GM23338 (cell line): ENCODE data around the gene IRAK1BP1. TPM values are rescaled to one million over a fixed set of nuclear protein-coding genes. Genes with fewer than 3 reads are reported as not detected.
"Not testable (repeated sequence)": the region's sequence is repeated elsewhere in the genome, so short reads cannot be mapped to it uniquely, and the experiment has no call there.

Source experiments
- ATAC-seq: fragments of 200-7000 bp; cut with Tn5 transposase; 3 replicates; pipeline ENCODE4 v1.9.1; 2020
- DNase-seq: peaks from one replicate; pipeline ENCODE4 v3.0.0-alpha.2; 2015; ENCODE audit warnings: low spot score
- H2AFZ ChIP-seq: fragments of 200-600 bp; sonication (generic); 2 replicates; pipeline ENCODE4 v1.8.0; 2016; ENCODE audit warnings: antibody characterized with exemption, mild to moderate bottlenecking, moderate library complexity
- H3F3A ChIP-seq: fragments of 200-600 bp; sonication (generic); replicated peaks from 2 replicates; pipeline ENCODE4 v1.8.0; 2017; ENCODE audit warnings: antibody characterized with exemption, mixed run types, low read depth
- H3K27ac ChIP-seq: fragments of 200-600 bp; sonication (generic); 2 replicates; pipeline ENCODE4 v1.6.1; 2016; ENCODE audit warnings: low read depth
- H3K27me3 ChIP-seq: fragments of 200-600 bp; sonication (generic); 2 replicates; pipeline ENCODE4 v1.8.0; 2016; ENCODE audit warnings: mild to moderate bottlenecking, mixed run types, moderate library complexity; ENCODE audit not compliant: insufficient read depth
- H3K36me3 ChIP-seq: fragments of 200-600 bp; sonication (generic); 2 replicates; pipeline ENCODE4 v1.8.0; 2016; ENCODE audit warnings: mild to moderate bottlenecking; ENCODE audit not compliant: insufficient read depth
- H3K4me1 ChIP-seq: fragments of 200-600 bp; sonication (generic); 2 replicates; pipeline ENCODE4 v1.8.0; 2016; ENCODE audit warnings: mild to moderate bottlenecking, moderate library complexity; ENCODE audit not compliant: insufficient read depth
- H3K4me2 ChIP-seq: fragments of 200-600 bp; sonication (generic); 2 replicates; pipeline ENCODE4 v1.7.1; 2017; ENCODE audit warnings: mixed run types
- H3K4me3 ChIP-seq: fragments of 200-600 bp; sonication (generic); 2 replicates; pipeline ENCODE4 v1.6.1; 2016; ENCODE audit warnings: mixed run types
- H3K79me2 ChIP-seq: fragments of 200-600 bp; sonication (generic); replicated peaks from 2 replicates; pipeline ENCODE4 v1.8.0; 2017; ENCODE audit warnings: mild to moderate bottlenecking; ENCODE audit not compliant: insufficient read depth
- H3K9me2 ChIP-seq: fragments of 200-600 bp; sonication (generic); 2 replicates; pipeline ENCODE4 v1.8.0; 2017; ENCODE audit not compliant: insufficient read depth
- H4K20me1 ChIP-seq: fragments of 200-600 bp; sonication (generic); replicated peaks from 2 replicates; pipeline ENCODE4 v1.8.0; 2017; ENCODE audit warnings: mild to moderate bottlenecking; ENCODE audit not compliant: insufficient read depth
- H3K27ac Mint-ChIP-seq: 2 replicates; pipeline ENCODE4 v1.8.0; 2020; ENCODE audit warnings: inconsistent platforms, mild to moderate bottlenecking, moderate library complexity, mixed read lengths
- H3K27me3 Mint-ChIP-seq: 3 replicates; pipeline ENCODE4 v1.8.0; 2022; ENCODE audit warnings: low read depth, mild to moderate bottlenecking, moderate library complexity, mixed read lengths, inconsistent platforms; ENCODE audit not compliant: insufficient read depth, poor library complexity
- H3K36me3 Mint-ChIP-seq: 3 replicates; pipeline ENCODE4 v1.8.0; 2021; ENCODE audit warnings: low read depth, mild to moderate bottlenecking, inconsistent platforms, moderate library complexity, mixed read lengths
- H3K4me1 Mint-ChIP-seq: 3 replicates; pipeline ENCODE4 v1.8.0; 2020; ENCODE audit warnings: mild to moderate bottlenecking, inconsistent platforms, mixed read lengths
- H3K4me3 Mint-ChIP-seq: 3 replicates; pipeline ENCODE4 v1.8.0; 2021; ENCODE audit warnings: moderate library complexity, mild to moderate bottlenecking, inconsistent platforms, mixed read lengths
- H3K9me3 Mint-ChIP-seq: 3 replicates; pipeline ENCODE4 v1.8.0; 2020; ENCODE audit warnings: moderate library complexity, mild to moderate bottlenecking, inconsistent platforms, mixed read lengths
- CREB1 ChIP-seq: fragments of 250-450 bp; sonication (Bioruptor Pico); IDR thresholded peaks from 2 replicates; pipeline ENCODE4 v1.5.0; 2020; ENCODE audit warnings: low read depth, mild to moderate bottlenecking, moderate library complexity
- EZH2 ChIP-seq: fragments of 200-600 bp; sonication (generic); IDR thresholded peaks from one replicate; pipeline ENCODE4 v1.8.0; 2017; ENCODE audit warnings: antibody characterized with exemption, mild to moderate bottlenecking, low read depth; ENCODE audit not compliant: unreplicated experiment
- EZH2phosphoT487 ChIP-seq: fragments of 200-600 bp; sonication (generic); IDR thresholded peaks from one replicate; pipeline ENCODE4 v1.8.1; 2018; ENCODE audit warnings: antibody characterized with exemption; ENCODE audit not compliant: unreplicated experiment
- JUNB ChIP-seq: IDR thresholded peaks from one replicate; pipeline ENCODE4 v1.6.1; 2016; ENCODE audit warnings: antibody characterized with exemption; ENCODE audit not compliant: unreplicated experiment
- NANOG ChIP-seq: IDR thresholded peaks from 2 replicates; pipeline ENCODE4 v1.6.1; 2016; ENCODE audit warnings: antibody characterized with exemption, borderline replicate concordance
- POLR2AphosphoS5 ChIP-seq: IDR thresholded peaks from 2 replicates; pipeline ENCODE4 v1.6.1; 2016; ENCODE audit warnings: antibody characterized with exemption, low read depth
- ZNF462 ChIP-seq: fragments of 250-450 bp; sonication (Bioruptor Pico); IDR thresholded peaks from 2 replicates; pipeline ENCODE4 v1.5.0; 2020; ENCODE audit warnings: mild to moderate bottlenecking, moderate library complexity
- polyA plus RNA-seq: library from polyadenylated mRNA; unstranded; fragments of >200 nt; fragmentation: Nextera tagmentation; extraction: Ambion mirVana; gene quantifications from 2 replicates; pipeline ENCODE4 v1.2.1, GENCODE V29; 2016
- total RNA-seq: library from RNA; depleted of rRNA; stranded (reverse); fragments of >200 nt; shearing (Covaris generic); gene quantifications from 2 replicates; pipeline ENCODE4 v1.2.3, GENCODE V29; 2014
- TF ChIP-seq, protein P1 (sequence below): IDR thresholded peaks from one replicate; pipeline ENCODE4 v1.6.1; 2018; ENCODE audit warnings: antibody characterized with exemption; ENCODE audit not compliant: unreplicated experiment

IRAK1BP1 gene
- total and polyA plus RNA-seq, 2 experiments from 2014 or later, result 12.8 to 13.5 TPM

GRCh38 chr6:78875505-78875904 lies 8.2 kb downstream of the IRAK1BP1 start (continued):
- TF ChIP-seq, protein P1, sequence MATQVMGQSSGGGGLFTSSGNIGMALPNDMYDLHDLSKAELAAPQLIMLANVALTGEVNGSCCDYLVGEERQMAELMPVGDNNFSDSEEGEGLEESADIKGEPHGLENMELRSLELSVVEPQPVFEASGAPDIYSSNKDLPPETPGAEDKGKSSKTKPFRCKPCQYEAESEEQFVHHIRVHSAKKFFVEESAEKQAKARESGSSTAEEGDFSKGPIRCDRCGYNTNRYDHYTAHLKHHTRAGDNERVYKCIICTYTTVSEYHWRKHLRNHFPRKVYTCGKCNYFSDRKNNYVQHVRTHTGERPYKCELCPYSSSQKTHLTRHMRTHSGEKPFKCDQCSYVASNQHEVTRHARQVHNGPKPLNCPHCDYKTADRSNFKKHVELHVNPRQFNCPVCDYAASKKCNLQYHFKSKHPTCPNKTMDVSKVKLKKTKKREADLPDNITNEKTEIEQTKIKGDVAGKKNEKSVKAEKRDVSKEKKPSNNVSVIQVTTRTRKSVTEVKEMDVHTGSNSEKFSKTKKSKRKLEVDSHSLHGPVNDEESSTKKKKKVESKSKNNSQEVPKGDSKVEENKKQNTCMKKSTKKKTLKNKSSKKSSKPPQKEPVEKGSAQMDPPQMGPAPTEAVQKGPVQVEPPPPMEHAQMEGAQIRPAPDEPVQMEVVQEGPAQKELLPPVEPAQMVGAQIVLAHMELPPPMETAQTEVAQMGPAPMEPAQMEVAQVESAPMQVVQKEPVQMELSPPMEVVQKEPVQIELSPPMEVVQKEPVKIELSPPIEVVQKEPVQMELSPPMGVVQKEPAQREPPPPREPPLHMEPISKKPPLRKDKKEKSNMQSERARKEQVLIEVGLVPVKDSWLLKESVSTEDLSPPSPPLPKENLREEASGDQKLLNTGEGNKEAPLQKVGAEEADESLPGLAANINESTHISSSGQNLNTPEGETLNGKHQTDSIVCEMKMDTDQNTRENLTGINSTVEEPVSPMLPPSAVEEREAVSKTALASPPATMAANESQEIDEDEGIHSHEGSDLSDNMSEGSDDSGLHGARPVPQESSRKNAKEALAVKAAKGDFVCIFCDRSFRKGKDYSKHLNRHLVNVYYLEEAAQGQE, result no peak

GRCh38 chr6:78883651-78884050 lies 16.3 kb downstream of the IRAK1BP1 start:
- Mint-ChIP-seq H3K9me3 (peaks cover 20% of the 10 kb centered on the region), H3K27ac (no peak overlapping the region), H3K4me1 (no peaks in the 10 kb centered on the region), H3K27me3 (no peaks in the 10 kb centered on the region), H3K36me3 (peaks cover 35% of the 10 kb centered on the region), H3K4me3 (no peak overlapping the region)
- no peak for TF ChIP-seq CREB1 (CRISPR knock-in tag)
- no peak for TF ChIP-seq POLR2AphosphoS5
- TF ChIP-seq NANOG, result no peak
- TF ChIP-seq ZNF462 (CRISPR knock-in tag), result no peak
- no peak for TF ChIP-seq EZH2
- no peak for TF ChIP-seq EZH2phosphoT487
- TF ChIP-seq, protein P1, result no peak
- TF ChIP-seq JUNB, result no peak
- Histone ChIP-seq H2AFZ (no peak overlapping the region), H3K4me3 (no peak overlapping the region), H3K27ac (no peak overlapping the region), H3K9me2 (no peaks in the 10 kb centered on the region), H3K4me2 (no peak overlapping the region), H3K79me2 (no peaks in the 10 kb centered on the region), H3F3A (no peaks in the 10 kb centered on the region), H3K27me3 (no peaks in the 10 kb centered on the region), H4K20me1 (no peaks in the 10 kb centered on the region), H3K36me3 (0 out of 2 replicates have a peak, but pooled peaks cover 4% of the 10 kb centered on the region), H3K4me1 (no peaks in the 10 kb centered on the region)
- no peak for DNase-seq
- ATAC-seq, result no peak

GRCh38 chr6:78889901-78890300 lies 22.6 kb downstream of the IRAK1BP1 start:
- not testable (repeated sequence) for H3K27me3 Mint-ChIP-seq, H3K27ac ChIP-seq, H3K4me3 ChIP-seq, H4K20me1 ChIP-seq, H3K36me3 ChIP-seq, H3K9me2 ChIP-seq, H3K79me2 ChIP-seq, H3K9me3 Mint-ChIP-seq, H3K27ac Mint-ChIP-seq, H3K4me1 ChIP-seq, H3F3A ChIP-seq, DNase-seq, H2AFZ ChIP-seq, H3K4me3 Mint-ChIP-seq, H3K27me3 ChIP-seq, ATAC-seq, H3K4me1 Mint-ChIP-seq, H3K4me2 ChIP-seq
- peaks cover 28% of the 10 kb centered on the region for H3K36me3 Mint-ChIP-seq
